Measurements from ENCODE around the gene ATOX1.
"Not testable (repeated sequence)": the region's sequence is repeated elsewhere in the genome, so short reads cannot be mapped to it uniquely, and the experiment has no call there.

The ATOX1 gene

GRCh38 chr5:151707567-151707966, 50.9 kb downstream of the ATOX1 start:
- Histone ChIP-seq H3K9me3 (ENCODE audit: insufficient read depth, low read depth, low read length) (no peaks in the 10 kb centered on the region), H3K27me3 (ENCODE audit: insufficient read depth, low read length) (no peaks in the 10 kb centered on the region), H3K4me3 (ENCODE audit: low read length) (no peak overlapping the region), H3K27ac (ENCODE audit: low read depth, low read length) (no peak overlapping the region), H3K4me1 (ENCODE audit: insufficient read depth, low read length) (no peaks in the 10 kb centered on the region), H3K9ac (ENCODE audit: low read depth, low read length) (no peak overlapping the region), H3K36me3 (ENCODE audit: insufficient read depth, low read length) (no peaks in the 10 kb centered on the region)
- WGBS, result 81% methylated on average over 2 of the region's 2 CpGs

DNA sequence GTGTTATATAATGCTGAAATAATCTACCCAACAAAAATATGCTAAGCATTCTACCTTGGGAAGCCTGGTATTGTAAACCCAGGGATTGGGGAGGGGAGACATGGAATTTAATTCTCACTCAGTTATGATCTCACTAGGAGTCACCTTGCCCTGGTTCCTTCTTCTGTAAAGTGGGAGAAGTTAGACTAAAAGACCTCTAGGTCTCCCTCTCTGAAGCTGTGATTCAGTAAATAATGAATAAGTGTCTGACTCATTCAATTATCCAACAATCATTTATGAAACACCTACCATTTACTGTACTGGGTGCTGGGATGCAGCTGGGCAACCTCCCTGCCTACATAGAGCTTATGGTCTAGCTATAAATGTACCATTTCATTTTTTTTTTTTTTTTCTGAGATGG, 51.5 kb downstream of the ATOX1 start:
- H3K27me3 ChIP-seq (ENCODE audit: insufficient read depth, low read length), result no peaks in the 10 kb centered on the region
- H3K9me3 ChIP-seq (ENCODE audit: insufficient read depth, low read depth, low read length), result no peaks in the 10 kb centered on the region
- H3K4me1 ChIP-seq (ENCODE audit: insufficient read depth, low read length), result no peaks in the 10 kb centered on the region
- H3K4me3 ChIP-seq (ENCODE audit: low read length), result no peak overlapping the region
- H3K36me3 ChIP-seq (ENCODE audit: insufficient read depth, low read length), result no peaks in the 10 kb centered on the region
- no peak overlapping the region for H3K27ac ChIP-seq (ENCODE audit: low read depth, low read length)
- no peak overlapping the region for H3K9ac ChIP-seq (ENCODE audit: low read depth, low read length)

GRCh38 chr5:151703780-151704179, 54.7 kb downstream of the ATOX1 start:
- Histone ChIP-seq H3K4me1 (ENCODE audit: insufficient read depth, low read length) (peaks cover 7% of the 10 kb centered on the region), H3K4me3 (ENCODE audit: low read length) (no peak overlapping the region), H3K27ac (ENCODE audit: low read depth, low read length) (no peak overlapping the region), H3K9me3 (ENCODE audit: insufficient read depth, low read depth, low read length) (no peaks in the 10 kb centered on the region), H3K27me3 (ENCODE audit: insufficient read depth, low read length) (no peaks in the 10 kb centered on the region), H3K9ac (ENCODE audit: low read depth, low read length) (no peak overlapping the region), H3K36me3 (ENCODE audit: insufficient read depth, low read length) (no peaks in the 10 kb centered on the region)
- WGBS, result no CpG with 5 or more reads among the region's 1 CpG

DNA sequence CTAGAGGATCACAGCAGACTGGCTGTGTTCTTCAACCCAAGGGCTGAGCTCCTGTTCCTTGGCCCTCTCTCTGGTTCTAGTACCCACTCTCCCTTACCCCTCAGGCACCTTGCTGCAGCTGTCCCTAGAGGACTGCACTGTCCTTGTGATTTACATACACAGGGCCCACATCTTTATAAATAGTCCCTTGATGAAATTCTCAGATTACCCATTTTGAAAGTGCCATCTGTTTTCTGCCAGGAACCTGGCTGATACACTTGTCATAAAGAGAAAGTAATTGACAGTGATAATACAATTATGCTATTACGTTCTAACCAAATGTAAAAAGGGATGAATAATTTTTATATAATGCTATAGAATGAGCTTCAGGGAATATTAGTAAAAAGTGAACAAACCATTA, 55.2 kb downstream of the ATOX1 start:
- peaks cover 10% of the 10 kb centered on the region for H3K4me1 ChIP-seq (ENCODE audit: insufficient read depth, low read length)
- H3K4me3 ChIP-seq (ENCODE audit: low read length), result no peak overlapping the region
- no CpG with 5 or more reads among the region's 1 CpG for WGBS
- no peaks in the 10 kb centered on the region for H3K36me3 ChIP-seq (ENCODE audit: insufficient read depth, low read length)
- no peaks in the 10 kb centered on the region for H3K27me3 ChIP-seq (ENCODE audit: insufficient read depth, low read length)
- no peak overlapping the region for H3K27ac ChIP-seq (ENCODE audit: low read depth, low read length)
- H3K9me3 ChIP-seq (ENCODE audit: insufficient read depth, low read depth, low read length), result no peaks in the 10 kb centered on the region
- H3K9ac ChIP-seq (ENCODE audit: low read depth, low read length), result no peak overlapping the region

DNA sequence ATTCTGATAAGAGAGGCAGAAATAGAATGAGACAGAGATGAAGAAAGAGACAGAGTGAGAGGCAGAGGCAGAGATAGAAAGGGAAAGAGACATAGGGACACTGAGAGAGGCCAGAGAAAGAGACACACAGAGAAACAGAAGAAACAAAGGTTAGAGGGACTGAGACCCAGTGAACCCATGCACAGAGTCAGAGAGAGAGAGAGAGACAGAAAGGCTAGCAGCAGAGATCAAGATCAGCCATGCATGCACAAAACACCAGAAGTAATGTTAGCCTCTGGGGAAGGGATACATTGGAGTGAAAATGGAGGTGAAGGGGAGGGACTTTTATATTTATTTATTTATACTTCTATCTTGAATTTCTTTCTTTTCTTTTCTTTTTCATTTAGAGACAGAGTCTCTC, 57.6 kb downstream of the ATOX1 start:
- Histone ChIP-seq H3K4me1 (ENCODE audit: insufficient read depth, low read length) (peaks cover 27% of the 10 kb centered on the region), H3K27me3 (ENCODE audit: insufficient read depth, low read length) (no peaks in the 10 kb centered on the region), H3K27ac (ENCODE audit: low read depth, low read length) (no peak overlapping the region), H3K36me3 (ENCODE audit: insufficient read depth, low read length) (no peaks in the 10 kb centered on the region), H3K9me3 (ENCODE audit: insufficient read depth, low read depth, low read length) (no peaks in the 10 kb centered on the region), H3K4me3 (ENCODE audit: low read length) (no peak overlapping the region), H3K9ac (ENCODE audit: low read depth, low read length) (no peak overlapping the region)

DNA sequence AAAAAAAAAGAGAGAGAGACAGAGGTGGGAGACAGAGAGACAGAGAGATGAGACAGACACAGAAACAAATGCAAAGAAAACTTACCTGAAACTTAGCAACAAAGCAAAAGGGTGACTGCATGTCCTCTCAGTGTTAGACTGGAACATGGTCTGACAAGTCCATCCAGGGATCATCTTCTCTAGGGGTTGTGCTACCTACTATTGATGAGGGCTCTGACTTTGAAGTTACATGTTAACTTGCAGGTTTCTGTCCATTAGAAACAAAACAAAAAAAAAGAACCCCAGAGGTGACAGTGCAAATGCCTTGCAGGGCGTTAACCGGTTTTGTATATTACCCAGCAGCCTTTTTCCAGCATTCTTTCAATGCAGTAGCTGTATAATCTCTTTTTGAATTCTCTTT, 58.1 kb downstream of the ATOX1 start:
- H3K27me3 ChIP-seq (ENCODE audit: insufficient read depth, low read length), result no peaks in the 10 kb centered on the region
- H3K36me3 ChIP-seq (ENCODE audit: insufficient read depth, low read length), result no peaks in the 10 kb centered on the region
- H3K27ac ChIP-seq (ENCODE audit: low read depth, low read length), result no peak overlapping the region
- H3K9me3 ChIP-seq (ENCODE audit: insufficient read depth, low read depth, low read length), result no peaks in the 10 kb centered on the region
- H3K4me3 ChIP-seq (ENCODE audit: low read length), result no peak overlapping the region
- H3K9ac ChIP-seq (ENCODE audit: low read depth, low read length), result no peak overlapping the region
- H3K4me1 ChIP-seq (ENCODE audit: insufficient read depth, low read length), result peaks cover 29% of the 10 kb centered on the region
- WGBS, result 92% methylated on average over 2 of the region's 2 CpGs

DNA sequence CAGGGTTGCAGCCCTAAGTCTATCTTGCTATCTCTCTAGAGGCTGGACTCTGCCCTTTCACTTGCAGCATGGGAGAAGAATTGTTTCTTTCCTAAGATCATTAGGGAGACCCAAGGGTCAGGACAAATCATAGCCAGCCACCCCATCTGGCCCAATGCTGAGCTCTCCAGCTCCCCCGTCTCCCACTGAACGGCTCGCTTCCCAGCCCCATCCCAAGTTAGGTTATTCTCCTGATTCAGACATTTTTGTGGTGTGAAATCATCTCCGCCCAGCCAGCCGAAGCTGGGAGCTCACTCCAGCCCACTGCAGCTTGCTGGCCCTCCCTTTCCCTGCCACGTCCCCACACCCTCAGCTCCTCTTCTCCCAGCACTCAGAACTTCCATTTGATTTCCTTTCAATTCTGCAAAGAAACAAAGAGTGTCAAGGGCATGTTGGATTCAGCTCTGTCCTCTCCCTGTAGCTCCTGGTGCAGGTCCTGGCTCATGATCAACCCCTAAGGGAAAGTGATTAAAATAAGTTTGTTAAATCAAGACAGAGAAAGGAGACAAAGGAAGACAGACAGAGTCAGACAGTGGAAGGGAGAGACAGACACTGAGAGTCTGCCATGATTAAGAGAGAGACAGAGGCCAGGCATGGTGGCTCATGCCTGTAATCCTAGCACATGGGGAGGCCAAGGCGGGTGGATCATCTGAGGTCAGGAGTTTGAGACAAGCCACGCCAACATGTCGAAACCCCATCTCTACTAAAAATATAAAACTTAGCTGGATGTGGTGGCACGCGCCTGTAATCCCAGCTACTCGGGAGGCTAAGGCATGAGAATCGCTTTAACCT, 59.1 kb downstream of the ATOX1 start:
- 68% methylated on average over 13 of the region's 13 CpGs for WGBS
- H3K4me1 ChIP-seq (ENCODE audit: insufficient read depth, low read length), result peaks cover 29% of the 10 kb centered on the region
- H3K36me3 ChIP-seq (ENCODE audit: insufficient read depth, low read length), result no peaks in the 10 kb centered on the region
- H3K9ac ChIP-seq (ENCODE audit: low read depth, low read length), result peak overlapping the region; percentile 38; the same call in 1 of the 2 replicates
- no peak overlapping the region for H3K4me3 ChIP-seq (ENCODE audit: low read length)
- no peaks in the 10 kb centered on the region for H3K27me3 ChIP-seq (ENCODE audit: insufficient read depth, low read length)
- peak overlapping the region; percentile 48 for H3K27ac ChIP-seq (ENCODE audit: low read depth, low read length)
- no peaks in the 10 kb centered on the region for H3K9me3 ChIP-seq (ENCODE audit: insufficient read depth, low read depth, low read length)

GRCh38 chr5:151698081-151698480, 60.4 kb downstream of the ATOX1 start:
- not testable (repeated sequence) for H3K27me3 ChIP-seq (ENCODE audit: insufficient read depth, low read length); H3K27ac ChIP-seq (ENCODE audit: low read depth, low read length); H3K4me3 ChIP-seq (ENCODE audit: low read length); H3K36me3 ChIP-seq (ENCODE audit: insufficient read depth, low read length); H3K9ac ChIP-seq (ENCODE audit: low read depth, low read length); H3K9me3 ChIP-seq (ENCODE audit: insufficient read depth, low read depth, low read length)
- WGBS, result 100% methylated on average over 4 of the region's 4 CpGs
- peaks cover 29% of the 10 kb centered on the region for H3K4me1 ChIP-seq (ENCODE audit: insufficient read depth, low read length)

- Histone ChIP-seq H3K4me3 (ENCODE audit: low read length) (no peak overlapping the region), H3K4me1 (ENCODE audit: insufficient read depth, low read length) (peaks cover 29% of the 10 kb centered on the region), H3K36me3 (ENCODE audit: insufficient read depth, low read length) (no peaks in the 10 kb centered on the region), H3K9ac (ENCODE audit: low read depth, low read length) (no peak overlapping the region), H3K27me3 (ENCODE audit: insufficient read depth, low read length) (no peaks in the 10 kb centered on the region), H3K9me3 (ENCODE audit: insufficient read depth, low read depth, low read length) (no peaks in the 10 kb centered on the region), H3K27ac (ENCODE audit: low read depth, low read length) (no peak overlapping the region)
- WGBS, result 77% methylated on average over 8 of the region's 8 CpGs
Observed at GRCh38 chr5:151697452-151697851, 61.0 kb downstream of the ATOX1 start.

DNA sequence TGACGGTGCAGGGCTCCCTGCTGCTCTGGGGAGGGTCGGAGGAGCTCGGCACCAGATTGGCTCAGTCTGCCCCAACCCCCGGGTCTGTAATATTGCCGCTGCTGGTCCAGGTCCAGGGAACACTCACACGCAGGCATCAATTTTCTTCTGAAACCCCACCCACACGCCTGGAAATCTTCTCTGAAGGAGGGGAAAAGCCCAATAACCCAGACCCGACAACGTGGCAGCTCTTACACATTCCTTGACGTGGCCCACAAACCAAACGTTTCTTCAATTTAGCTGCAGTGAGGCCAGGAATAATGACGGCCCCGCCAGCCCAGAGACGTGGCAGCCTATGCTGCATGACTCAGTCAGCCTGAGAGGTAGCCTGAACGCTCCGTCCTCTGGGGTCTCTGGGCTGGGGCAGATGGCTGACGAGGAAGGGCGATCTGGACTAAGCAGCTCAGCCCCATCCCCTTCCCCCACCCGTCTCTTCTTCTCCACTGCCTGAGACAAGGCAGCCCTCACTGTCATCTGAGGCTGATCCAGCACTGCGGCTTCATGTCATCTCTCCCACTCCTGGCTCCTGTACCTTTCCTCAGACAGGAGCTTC, 61.9 kb downstream of the ATOX1 start:
- Histone ChIP-seq H3K27ac (ENCODE audit: low read depth, low read length) (peak overlapping the region; percentile 3; the same call in 1 of the 2 replicates), H3K9ac (ENCODE audit: low read depth, low read length) (no peak overlapping the region), H3K9me3 (ENCODE audit: insufficient read depth, low read depth, low read length) (no peaks in the 10 kb centered on the region), H3K4me3 (ENCODE audit: low read length) (peak overlapping the region; percentile 31), H3K36me3 (ENCODE audit: insufficient read depth, low read length) (no peaks in the 10 kb centered on the region), H3K4me1 (ENCODE audit: insufficient read depth, low read length) (peaks cover 29% of the 10 kb centered on the region), H3K27me3 (ENCODE audit: insufficient read depth, low read length) (no peaks in the 10 kb centered on the region)
- 12% methylated on average over 20 of the region's 20 CpGs for WGBS

- no peak overlapping the region for H3K9ac ChIP-seq (ENCODE audit: low read depth, low read length)
- peaks cover 29% of the 10 kb centered on the region for H3K4me1 ChIP-seq (ENCODE audit: insufficient read depth, low read length)
- 40% methylated on average over 1 of the region's 1 CpG for WGBS
- no peaks in the 10 kb centered on the region for H3K36me3 ChIP-seq (ENCODE audit: insufficient read depth, low read length)
- H3K9me3 ChIP-seq (ENCODE audit: insufficient read depth, low read depth, low read length), result no peaks in the 10 kb centered on the region
- no peak overlapping the region for H3K4me3 ChIP-seq (ENCODE audit: low read length)
- H3K27me3 ChIP-seq (ENCODE audit: insufficient read depth, low read length), result no peaks in the 10 kb centered on the region
- no peak overlapping the region for H3K27ac ChIP-seq (ENCODE audit: low read depth, low read length)
Observed at GRCh38 chr5:151695464-151695863, 63.0 kb downstream of the ATOX1 start.
